ENCODE data around the gene EPB41L4A.

Gene EPB41L4A

DNA sequence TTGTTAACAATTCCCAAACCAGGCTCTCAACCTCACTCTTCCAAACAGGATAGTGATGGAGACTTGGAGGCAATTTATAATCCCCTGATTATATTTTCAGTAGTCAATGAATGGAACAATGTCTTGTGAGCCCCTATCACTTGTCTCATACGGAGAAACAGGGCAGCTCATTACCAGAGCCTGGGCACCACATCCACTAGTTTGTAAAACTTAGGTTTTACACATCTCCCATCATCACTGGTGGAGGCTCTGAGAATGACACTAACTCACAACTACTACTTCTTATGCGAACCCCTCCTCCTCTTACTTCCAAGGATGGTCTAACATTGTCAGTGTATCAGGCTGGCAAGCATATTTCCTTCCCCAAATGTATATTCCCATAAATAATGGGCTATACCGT, 253.7 kb downstream of the EPB41L4A start:
- peaks cover 26% of the 10 kb centered on the region for H3K79me2 ChIP-seq (ENCODE audit: control insufficient read depth, low read length)
- H3K4me3 ChIP-seq (ENCODE audit: low read length), result no peak overlapping the region
- H3K4me1 ChIP-seq (ENCODE audit: control insufficient read depth, low read length), result peaks cover 17% of the 10 kb centered on the region
- peaks cover 64% of the 10 kb centered on the region for H3K36me3 ChIP-seq (ENCODE audit: control insufficient read depth, low read length)
- no peaks in the 10 kb centered on the region for H3K9me3 ChIP-seq (ENCODE audit: control insufficient read depth, insufficient read depth, low read length)
- TF ChIP-seq, protein P1, sequence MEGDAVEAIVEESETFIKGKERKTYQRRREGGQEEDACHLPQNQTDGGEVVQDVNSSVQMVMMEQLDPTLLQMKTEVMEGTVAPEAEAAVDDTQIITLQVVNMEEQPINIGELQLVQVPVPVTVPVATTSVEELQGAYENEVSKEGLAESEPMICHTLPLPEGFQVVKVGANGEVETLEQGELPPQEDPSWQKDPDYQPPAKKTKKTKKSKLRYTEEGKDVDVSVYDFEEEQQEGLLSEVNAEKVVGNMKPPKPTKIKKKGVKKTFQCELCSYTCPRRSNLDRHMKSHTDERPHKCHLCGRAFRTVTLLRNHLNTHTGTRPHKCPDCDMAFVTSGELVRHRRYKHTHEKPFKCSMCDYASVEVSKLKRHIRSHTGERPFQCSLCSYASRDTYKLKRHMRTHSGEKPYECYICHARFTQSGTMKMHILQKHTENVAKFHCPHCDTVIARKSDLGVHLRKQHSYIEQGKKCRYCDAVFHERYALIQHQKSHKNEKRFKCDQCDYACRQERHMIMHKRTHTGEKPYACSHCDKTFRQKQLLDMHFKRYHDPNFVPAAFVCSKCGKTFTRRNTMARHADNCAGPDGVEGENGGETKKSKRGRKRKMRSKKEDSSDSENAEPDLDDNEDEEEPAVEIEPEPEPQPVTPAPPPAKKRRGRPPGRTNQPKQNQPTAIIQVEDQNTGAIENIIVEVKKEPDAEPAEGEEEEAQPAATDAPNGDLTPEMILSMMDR (IDR thresholded peaks at IDR 0.05; ENCODE audit: low read depth, low read length, poor library complexity, severe bottlenecking), result no peak
- no peak for TF ChIP-seq EZH2phosphoT487 (IDR thresholded peaks at IDR 0.05; ENCODE audit: borderline replicate concordance, low read length)
- H3F3A ChIP-seq (ENCODE audit: control insufficient read depth, insufficient read depth), result peaks cover 73% of the 10 kb centered on the region
- H4K20me1 ChIP-seq (ENCODE audit: control insufficient read depth, insufficient read depth, low read depth, low read length), result peaks cover 23% of the 10 kb centered on the region
- H3K27me3 ChIP-seq (ENCODE audit: control insufficient read depth, low read length), result no peaks in the 10 kb centered on the region
- H3K9me2 ChIP-seq (replicated peaks; ENCODE audit: control insufficient read depth, low read length), result no peaks in the 10 kb centered on the region
- H3K27ac ChIP-seq (ENCODE audit: low read depth, low read length), result no peak overlapping the region
- no peak overlapping the region for H3K4me2 ChIP-seq (ENCODE audit: low read length)

DNA sequence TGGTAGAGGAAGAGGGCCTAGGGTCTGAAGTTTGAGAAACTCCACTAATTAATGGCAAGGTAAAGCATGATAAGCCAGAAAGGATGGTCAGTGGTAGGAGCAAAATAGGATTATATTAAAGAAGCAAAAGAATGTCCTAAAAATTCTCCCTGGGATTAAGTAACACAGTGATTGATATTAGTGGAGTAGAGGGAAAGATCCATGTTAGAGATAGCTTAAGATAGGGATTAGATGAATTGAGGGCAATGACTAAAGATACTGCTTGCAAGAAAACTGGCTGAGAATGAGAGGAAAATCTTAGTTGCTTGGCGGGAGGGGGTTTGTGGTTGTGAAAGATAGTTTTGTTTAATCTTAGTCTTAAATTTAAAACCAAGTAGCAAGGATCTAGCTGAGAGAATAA, 255.6 kb downstream of the EPB41L4A start:
- H3K4me2 ChIP-seq (ENCODE audit: low read length), result peak overlapping the region; percentile 83; the same call in 1 of the 2 replicates
- H4K20me1 ChIP-seq (ENCODE audit: control insufficient read depth, insufficient read depth, low read depth, low read length), result peaks cover 23% of the 10 kb centered on the region
- H3K36me3 ChIP-seq (ENCODE audit: control insufficient read depth, low read length), result peaks cover 64% of the 10 kb centered on the region
- H3F3A ChIP-seq (ENCODE audit: control insufficient read depth, insufficient read depth), result peaks cover 71% of the 10 kb centered on the region
- no peaks in the 10 kb centered on the region for H3K27me3 ChIP-seq (ENCODE audit: control insufficient read depth, low read length)
- no peak overlapping the region for H3K27ac ChIP-seq (ENCODE audit: low read depth, low read length)
- H3K9me2 ChIP-seq (replicated peaks; ENCODE audit: control insufficient read depth, low read length), result no peaks in the 10 kb centered on the region
- peaks cover 26% of the 10 kb centered on the region for H3K79me2 ChIP-seq (ENCODE audit: control insufficient read depth, low read length)
- TF ChIP-seq EZH2phosphoT487 (IDR thresholded peaks at IDR 0.05; ENCODE audit: borderline replicate concordance, low read length), result no peak
- TF ChIP-seq, protein P1 (IDR thresholded peaks at IDR 0.05; ENCODE audit: low read depth, low read length, poor library complexity, severe bottlenecking), result no peak
- H3K4me3 ChIP-seq (ENCODE audit: low read length), result no peak overlapping the region
- peaks cover 19% of the 10 kb centered on the region for H3K4me1 ChIP-seq (ENCODE audit: control insufficient read depth, low read length)
- no peaks in the 10 kb centered on the region for H3K9me3 ChIP-seq (ENCODE audit: control insufficient read depth, insufficient read depth, low read length)

DNA sequence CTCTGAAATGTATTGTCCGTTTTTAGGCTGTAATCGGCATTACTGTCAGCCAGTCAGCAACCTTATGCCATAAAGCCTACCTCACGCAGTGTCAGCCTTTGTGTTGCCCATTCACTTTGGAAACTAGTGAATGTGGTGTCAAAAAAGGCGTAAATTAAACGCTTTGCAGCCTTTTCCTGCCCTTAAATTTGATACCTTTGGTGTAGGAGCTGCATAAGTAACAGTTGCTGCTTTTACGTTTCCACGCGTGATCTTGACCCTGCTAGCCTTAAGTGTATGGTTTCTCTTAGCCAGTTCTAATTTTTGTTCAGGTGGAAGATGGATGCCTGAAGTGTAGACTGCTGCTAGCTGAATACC, 257.7 kb downstream of the EPB41L4A start:
- TF ChIP-seq, protein P1 (IDR thresholded peaks at IDR 0.05; ENCODE audit: low read depth, low read length, poor library complexity, severe bottlenecking), result no peak
- no peak for TF ChIP-seq EZH2phosphoT487 (IDR thresholded peaks at IDR 0.05; ENCODE audit: borderline replicate concordance, low read length)
- peaks cover 26% of the 10 kb centered on the region for H3K79me2 ChIP-seq (ENCODE audit: control insufficient read depth, low read length)
- H3K27ac ChIP-seq (ENCODE audit: low read depth, low read length), result peak overlapping the region; percentile 51
- peak overlapping the region; percentile 83 for H3K4me2 ChIP-seq (ENCODE audit: low read length)
- H3K36me3 ChIP-seq (ENCODE audit: control insufficient read depth, low read length), result peaks cover 57% of the 10 kb centered on the region
- peaks cover 19% of the 10 kb centered on the region for H3K4me1 ChIP-seq (ENCODE audit: control insufficient read depth, low read length)
- peaks cover 9% of the 10 kb centered on the region for H3K27me3 ChIP-seq (ENCODE audit: control insufficient read depth, low read length)
- peak overlapping the region; percentile 90 for H3K4me3 ChIP-seq (ENCODE audit: low read length)
- H3F3A ChIP-seq (ENCODE audit: control insufficient read depth, insufficient read depth), result peaks cover 51% of the 10 kb centered on the region
- no peaks in the 10 kb centered on the region for H3K9me2 ChIP-seq (replicated peaks; ENCODE audit: control insufficient read depth, low read length)
- no peaks in the 10 kb centered on the region for H3K9me3 ChIP-seq (ENCODE audit: control insufficient read depth, insufficient read depth, low read length)
- H4K20me1 ChIP-seq (ENCODE audit: control insufficient read depth, insufficient read depth, low read depth, low read length), result peaks cover 23% of the 10 kb centered on the region

Data from DOHH2 (cell line).